ENCODE results near the gene ZBTB7C.

ZBTB7C gene

DNA sequence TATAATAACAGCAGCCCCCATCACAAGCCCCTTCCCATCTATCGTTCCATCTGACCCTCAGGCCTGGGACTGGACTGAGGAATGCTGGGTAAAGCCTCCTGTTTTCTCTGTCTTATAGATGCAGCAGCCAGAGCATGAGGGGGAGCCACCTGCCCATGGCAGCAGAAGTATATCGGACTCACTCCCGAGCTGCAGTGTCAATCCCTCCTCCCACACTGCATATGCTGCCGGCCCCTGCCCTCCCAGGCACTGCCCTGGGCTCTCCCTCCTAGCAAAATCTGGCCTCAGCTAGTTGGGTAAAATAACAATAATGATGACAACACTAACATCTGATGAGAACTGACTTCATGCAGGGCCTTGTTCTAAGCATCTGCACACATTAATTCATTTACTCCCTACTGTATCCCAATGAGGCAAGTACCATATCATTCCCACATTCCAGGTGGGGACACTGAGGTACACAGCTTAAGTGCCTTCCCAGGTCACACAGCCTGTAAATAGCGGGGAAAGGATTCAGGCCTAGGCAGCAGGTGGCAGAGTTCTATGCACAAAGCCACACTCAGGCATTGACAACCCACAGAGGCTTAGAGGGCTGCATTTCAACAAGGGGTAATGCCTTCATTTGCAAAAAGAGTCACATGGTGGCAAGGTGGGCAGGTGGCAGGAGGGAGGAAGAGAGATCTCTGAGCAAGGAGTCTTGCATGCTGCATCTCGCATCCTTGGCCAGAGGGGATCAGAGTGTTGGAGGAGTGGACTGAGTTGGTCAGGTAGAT, 190.0 kb downstream of the ZBTB7C start:
- DNase-seq, result no peak

DNA sequence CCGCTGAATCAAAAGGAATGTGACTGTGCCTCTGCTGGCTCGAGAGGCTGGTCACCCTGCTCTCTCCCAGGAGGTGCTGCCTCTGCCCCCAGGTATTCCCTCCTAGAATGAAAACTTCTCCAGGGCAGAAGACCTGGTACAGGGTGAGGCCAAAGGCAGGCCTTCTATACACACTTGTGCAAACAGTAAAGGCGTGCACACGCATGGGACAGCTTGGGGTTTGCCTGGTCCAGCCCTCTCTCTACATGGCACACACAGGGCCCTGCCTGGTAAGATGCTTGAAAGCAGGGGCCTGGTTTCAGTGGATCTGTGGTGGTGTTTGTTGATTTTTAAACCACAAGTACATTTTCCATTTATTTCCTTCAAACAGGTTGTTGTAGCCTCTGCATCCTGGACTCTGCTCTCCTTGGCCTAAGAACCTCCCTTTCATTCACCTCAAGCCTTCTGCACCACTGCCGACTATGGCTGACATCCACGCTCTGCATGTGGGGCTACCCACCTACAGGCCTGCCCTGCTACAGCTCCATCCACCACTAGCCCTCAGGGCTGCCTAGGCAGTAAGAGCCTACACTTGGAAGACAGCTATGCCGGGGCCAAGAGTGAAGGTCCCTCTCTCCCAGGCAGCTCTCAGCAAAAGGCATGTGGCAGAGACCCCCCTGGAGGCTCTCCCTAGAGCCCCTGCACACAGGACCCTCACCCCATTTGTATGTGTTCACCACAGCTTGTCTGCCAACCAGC, 190.7 kb downstream of the ZBTB7C start:
- no peak for DNase-seq

DNA sequence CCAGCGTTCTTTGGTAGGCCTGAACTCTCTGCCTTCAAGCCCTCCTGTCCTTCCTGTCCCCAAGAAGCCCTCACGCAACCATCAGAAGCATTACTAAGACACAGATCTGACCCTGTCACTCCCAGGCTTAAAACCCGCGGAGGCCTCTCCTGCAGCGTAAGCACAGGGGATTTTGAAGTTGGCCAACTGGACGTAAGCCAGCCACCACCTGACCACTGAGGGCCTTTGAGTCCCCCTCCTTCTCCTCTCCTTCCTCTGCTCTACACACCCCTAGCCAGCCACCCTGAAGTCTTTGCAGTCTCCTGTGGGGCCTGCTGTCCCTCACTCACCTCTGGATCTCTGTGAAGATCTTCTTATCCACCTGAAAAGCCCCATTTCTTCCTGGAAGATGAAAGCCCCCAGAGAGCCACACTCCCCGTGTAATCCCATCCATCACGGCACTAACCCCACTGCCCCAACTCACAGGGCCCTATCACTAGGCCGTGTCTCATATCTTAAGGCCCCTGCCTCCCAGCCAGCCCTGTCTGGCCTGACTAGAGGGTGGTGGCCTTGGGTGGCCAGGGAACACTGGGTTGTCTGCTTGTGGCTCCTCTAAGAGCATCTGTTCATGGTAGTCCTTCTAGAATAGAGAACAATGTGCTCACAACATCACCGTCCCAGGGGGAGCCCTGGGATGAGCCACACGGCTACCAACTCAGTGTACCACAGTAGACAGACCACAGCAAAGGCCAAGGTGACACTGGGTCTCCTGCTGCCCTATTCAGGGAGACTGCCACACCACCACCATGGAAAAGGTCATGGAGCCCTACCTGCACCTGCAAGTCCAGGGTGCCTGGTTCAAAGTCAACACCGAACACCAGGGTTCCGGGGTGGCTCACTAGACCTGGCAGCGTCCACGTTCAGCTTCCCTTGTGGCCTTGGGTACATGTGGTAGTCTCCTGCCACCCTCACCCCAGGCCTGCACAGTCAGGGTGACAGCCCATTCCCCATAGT, 191.6 kb downstream of the ZBTB7C start:
- DNase-seq, result no peak

DNA sequence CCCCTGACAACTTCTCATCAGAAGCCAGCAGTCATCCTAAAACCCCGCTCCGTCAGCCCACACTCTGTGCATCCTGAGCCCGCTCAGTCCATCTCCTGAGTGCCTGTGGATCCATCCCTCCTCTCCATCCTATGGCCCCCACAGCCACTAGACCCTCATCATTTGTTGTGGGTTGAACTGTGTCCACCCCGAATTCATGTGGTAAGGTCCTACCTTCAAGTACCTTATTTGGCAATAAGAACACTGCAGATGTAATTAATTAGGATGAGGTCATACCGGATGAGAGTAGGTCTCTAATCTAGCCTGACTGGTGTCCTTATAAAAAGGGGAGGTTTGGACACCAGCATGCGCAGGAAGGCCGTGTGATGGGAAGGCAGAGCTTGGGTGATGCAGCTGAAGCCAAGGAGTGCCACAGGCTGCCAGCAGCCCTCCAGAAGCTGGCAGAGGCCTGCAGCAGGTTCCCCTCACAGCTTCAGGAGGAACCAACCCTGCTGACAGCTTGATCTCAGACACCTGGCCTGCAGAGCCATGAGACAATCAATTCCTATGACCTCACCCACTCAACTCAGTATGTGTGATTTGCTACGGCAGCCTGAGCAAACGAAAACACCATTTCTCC, 192.4 kb downstream of the ZBTB7C start:
- peak in 1 of 51 donors; percentile 12 for DNase-seq

DNA sequence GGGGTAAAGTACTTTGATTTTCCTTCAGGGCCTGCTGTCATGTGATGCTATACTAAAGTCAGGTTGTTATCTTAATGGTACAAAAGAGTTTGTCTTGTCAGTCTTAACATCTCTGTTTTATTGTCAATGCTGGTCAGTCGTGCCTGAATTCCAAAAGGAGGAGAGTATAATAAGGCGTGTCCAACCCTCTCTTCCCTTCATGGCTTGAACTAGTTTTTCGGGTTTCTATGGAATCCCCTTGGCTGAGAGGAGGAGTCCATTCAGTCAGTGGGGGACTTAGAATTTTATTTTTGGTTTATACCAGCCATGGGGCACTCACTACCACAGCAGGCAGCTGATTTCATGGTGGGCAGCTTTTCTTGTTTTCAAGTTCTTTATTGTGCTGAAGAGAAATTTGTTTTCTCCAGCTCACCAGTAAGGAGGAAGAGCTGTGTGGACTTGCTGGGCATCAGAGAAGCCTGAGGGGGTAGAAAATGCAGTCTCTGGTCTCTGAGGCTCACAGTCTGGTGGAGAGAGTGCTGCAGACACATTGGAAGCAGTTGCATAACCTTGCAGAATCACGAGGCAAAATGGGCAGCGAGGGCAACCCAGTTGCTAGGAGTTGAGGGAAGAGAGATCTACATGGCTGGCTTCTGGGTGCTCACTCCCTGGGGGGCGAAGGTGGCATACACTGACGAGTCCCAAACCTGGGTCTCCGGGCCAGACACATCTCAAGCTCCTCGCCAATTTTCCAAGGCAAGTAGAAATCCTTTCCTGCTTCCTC, 193.1 kb downstream of the ZBTB7C start:
- DNase-seq, result peak in 10 of 51 donors; percentile 5 to 53 (median 17)

DNA sequence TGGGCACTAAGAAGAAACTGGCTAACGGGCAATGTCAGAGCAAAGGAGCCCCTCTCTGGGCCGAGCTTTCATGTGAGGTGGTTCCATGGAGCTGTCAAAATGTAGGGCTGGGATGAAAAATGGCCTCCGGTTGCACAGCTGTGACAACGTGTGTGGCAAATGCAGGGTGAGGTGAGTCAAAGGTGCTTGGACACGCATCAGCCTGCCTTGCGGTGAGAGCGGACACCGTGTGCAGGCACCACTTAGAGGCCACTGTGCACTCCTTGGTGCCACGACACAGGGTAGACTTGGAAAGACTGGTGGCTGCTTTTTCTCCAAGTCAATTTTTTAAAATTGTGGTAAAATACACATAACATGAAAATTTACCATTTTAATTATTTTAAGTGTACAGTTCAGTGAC, 195.4 kb downstream of the ZBTB7C start:
- no peak for DNase-seq

DNA sequence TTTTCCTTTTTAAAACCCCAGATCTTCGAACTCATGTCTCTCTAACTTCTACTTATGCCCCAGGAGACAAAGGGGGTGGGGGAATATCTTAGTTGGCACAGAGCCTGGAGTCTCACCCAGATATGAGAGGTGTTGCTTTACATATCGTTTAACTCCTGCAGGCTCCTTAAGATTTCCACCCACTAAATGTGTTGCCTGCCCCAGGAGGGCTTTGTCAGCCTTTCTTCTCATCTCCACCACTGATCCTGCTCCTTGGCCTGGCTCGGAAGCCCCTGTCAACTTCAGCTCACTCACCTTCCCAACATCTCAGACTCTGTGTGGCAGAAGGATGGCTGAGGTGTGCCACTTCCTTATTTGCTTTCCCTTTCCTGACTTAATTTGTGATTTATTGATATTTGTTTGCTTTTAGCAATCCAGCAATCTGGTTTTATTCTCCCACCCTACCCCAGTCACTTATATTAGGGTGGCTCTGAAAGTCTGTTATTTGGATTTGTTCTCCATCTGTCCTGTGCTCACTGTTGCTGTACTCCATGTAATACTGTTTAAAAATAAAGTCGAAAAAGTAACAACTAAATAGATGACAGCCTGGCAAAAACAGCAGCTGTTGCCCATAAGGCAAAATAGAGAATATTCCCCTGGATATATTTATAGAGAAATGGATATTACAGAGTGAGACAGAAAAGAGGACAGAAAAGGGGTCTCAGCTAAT, 200.6 kb downstream of the ZBTB7C start:
- DNase-seq, result no peak

DNA sequence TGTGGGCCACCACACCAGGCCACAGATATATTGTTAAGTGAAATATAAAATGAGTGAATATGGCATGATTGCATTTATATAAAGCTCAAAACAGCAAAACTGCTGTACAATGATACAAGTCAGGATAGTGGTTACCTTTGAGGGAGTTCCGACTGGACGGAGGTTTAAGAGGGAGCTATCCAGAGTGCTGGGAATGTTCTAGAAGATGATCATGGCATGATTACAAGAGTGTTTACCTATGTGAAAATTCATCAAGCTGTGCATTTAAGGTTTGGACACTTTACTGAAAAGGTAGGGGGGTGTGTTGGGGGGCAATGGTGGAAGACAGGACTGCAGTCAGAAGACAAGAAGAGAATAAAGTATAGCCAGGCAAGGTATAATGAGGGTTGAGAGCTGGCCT, 201.4 kb downstream of the ZBTB7C start:
- no peak for DNase-seq

DNA sequence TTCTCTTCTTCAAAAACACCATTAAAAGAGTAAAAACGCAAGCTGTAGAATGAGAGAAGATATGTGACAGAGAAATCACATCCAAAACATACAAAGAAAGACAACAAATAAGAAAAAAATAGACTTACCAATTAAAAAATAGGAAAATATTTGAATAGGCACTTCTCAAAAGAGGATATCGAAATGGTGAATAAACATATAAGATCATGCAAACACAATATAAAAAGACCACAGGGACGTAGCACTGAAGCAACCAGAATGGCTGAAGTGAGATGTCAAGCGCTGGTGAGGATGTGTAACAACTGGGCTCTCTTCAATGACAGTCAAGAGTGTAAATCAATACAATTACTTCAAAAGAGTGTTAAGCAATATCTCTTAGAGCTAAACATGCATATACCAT, 202.3 kb downstream of the ZBTB7C start:
- no peak for DNase-seq

DNA sequence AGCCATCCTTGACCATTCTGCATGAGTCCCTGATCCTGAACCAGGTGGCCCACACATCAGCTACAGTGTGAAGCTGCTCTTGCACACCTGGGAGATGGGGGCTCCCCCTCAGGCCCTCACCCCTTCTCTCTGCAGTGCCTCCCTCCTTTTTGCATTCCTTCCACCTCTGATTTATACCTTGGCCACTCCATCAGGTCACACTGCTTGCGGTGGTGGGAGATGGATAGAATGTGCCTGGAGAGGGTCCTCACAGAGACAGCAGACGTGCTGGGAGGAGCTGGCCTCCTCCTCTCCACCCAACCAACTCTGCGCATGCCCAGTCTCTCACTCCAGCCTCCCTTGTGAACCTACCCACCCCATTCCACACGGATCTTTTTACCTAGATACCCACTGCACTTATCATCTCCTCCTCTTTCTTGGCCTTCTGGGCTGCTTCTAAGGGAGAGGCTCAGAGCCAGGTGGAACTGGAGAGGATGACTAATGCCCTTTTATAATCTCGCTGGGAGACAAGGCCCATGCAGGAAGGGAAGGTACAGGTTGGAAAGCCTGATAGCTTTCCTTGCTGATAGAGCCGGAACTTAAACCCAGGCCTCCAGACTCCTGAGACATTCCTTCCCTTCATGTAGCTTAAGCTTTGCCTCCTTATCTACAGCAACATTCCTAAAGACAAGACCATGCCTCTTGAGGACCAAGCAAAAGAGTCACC, 205.1 kb downstream of the ZBTB7C start:
- DNase-seq, result no peak

DNA sequence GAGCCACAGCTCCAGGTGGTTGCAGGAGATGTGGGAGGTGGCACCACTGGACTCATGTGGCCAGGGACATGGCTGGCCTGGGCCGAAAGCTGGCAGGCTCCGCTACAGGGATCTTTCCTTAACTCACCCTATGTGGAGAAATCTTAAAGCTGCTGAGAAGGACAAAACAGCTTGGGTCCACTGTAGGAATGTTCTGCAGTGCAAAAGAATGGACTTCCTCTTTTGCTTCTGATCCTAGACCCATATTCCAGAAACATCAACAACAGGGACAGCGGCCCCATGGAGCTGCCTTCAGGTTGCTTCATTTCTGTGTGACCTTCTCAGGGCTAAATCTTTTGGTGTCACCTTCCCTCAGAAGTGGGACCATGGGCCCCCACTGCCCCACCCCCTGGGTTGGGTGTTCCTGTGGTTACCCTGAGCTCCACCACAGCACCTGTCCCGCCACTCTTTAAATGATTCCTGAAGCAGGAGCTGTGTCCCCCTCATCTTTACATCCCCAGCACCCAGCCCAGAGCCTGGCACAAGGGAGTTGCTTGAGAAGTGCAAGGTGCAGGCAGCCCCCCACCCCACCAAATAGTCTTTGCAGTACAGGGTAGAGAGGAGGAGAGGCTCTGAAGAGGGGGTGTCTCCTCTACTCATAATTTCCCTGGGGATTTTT, 205.8 kb downstream of the ZBTB7C start:
- DNase-seq, result no peak

DNA sequence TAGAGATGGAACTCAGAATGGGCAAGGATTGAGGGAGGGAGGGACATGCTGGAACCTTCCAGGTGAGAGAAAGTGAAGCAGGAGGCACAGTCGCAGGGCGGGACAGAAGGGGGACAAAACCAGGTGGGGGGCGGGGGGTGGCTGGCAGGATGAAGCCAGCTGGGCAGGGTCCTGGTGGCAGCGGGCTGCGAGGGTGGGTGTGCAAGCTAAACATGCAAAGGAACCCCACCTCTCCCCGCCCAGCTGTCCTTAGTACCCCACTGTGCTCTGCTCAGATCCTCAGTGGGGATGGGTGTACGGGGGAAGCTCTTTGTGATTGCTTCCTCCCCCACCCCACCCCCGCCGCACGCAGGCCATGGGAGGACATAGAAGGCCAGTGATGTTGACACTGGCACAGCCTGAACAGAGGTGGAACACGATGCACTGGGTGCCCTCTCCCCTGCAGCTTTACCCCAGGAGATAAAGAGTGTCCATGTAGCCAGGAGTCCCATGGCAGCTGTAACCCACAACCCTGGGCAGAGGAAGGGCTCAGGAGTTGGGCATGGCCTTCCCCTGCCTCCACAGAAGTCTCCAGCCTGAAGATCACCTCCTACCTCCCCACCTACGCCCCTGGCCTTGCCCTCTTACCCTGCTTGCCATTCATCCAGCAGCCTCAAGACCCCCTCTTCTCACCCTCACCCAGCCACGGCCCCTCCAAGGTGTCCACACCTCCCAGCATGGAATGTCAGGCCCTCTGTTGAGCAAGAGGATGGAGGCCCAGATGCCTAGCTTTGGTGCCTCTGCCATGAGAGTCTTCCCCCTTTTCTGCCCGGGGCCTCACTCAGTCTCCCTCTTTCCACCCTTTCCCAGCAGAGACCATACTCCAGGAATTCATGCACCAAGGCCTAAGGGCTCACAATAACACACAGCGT, 206.6 kb downstream of the ZBTB7C start:
- DNase-seq, result no peak

DNA sequence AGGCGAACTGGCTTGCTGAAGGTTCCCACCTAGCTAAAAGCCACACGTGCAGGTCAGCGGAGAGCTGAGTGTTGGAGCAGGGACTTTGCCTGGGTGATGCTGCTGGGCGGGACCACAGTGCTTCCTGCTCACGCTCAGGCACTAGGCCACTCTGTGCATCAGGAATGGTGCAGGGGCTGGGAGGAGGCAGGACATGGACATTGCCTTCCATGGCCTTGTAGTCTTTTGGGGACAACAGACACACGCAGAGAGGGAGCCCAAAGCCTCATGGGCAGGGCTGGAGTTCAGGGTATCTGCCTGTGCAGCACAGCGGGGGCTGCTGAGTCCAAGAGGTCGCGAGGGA, 207.2 kb downstream of the ZBTB7C start:
- no peak for DNase-seq

DNA sequence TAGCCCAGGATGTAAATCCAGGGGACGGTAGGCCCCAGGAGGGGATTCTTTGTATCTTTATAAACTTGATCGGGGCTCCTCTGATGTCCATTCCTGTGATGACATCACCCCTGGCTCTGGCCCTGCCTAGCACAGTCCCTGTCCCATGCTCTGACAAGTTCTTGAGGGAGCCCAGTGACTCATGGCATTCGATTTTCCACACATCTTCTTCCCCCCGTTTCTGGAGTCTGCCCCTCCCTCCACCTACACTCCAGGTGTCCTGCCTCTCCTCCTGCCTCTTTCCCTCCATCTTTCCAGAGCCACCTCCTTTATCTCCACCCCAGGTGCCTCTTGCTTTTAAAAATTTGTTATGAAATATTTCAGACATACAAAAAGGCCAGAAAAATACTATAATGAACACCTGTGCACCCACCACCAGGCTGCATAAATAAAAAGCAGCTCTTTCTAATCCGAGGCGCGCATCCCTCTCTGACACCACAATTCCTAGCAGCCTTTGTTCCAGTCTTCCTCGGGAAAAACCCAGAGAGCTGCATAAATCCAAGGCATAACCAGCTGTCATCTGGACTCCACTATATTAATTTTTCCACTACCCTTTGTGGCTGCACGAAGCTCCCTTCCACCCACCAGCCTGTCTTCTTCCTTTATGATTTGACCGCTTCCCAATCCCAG, 207.7 kb downstream of the ZBTB7C start:
- DNase-seq, result no peak

DNA sequence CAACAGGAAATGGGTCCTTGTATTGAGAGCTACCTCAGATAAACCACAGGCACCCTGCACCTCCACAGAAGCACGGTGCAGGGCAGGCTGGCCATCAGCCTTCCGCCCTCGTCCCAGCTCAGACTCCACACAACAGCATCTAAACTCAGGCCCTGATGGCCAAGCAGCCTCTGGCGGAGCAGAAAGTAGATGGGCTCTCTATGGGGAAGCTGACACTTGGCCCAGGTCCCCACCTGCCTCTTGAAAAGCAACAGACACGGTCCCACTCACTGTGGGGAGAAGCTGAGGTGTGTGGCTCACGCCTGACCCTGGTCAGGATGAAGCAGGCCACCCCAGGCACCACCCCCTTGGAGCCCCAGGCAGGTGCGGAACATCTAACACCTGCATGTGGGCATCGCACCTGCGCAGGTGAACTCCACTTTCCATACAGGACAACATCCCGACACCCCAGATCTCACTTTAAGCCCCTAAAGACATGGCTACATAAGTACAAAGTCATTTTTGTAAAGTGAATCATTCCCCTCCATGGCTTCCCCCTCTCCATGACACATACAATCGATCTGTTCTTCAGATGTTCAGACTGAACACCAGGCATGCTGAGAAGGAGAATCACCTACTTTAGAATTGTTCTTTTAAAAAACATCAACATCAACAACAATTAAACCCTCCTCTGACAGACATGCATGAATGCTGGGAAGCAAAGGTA, 208.4 kb downstream of the ZBTB7C start:
- DNase-seq, result no peak

DNA sequence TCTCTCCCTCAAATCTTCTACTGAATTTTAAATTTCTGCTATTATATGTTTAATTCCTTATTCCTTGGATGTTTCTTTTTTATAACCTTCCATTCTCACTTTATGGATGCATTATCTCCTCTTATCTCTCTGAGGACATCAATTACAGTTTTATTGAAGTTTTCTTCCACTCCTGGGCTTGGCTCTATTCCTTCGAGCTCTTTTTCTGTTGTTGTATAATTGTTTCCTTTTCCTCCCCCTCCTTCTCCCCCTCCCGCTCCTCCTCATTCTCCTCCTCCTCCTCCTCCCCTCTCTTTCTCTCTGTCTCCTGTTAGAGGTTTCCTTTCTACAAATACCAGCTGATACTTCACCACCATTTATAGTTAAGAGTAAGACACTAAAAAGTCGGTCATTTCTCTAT, 209.8 kb downstream of the ZBTB7C start:
- no peak for DNase-seq

DNA sequence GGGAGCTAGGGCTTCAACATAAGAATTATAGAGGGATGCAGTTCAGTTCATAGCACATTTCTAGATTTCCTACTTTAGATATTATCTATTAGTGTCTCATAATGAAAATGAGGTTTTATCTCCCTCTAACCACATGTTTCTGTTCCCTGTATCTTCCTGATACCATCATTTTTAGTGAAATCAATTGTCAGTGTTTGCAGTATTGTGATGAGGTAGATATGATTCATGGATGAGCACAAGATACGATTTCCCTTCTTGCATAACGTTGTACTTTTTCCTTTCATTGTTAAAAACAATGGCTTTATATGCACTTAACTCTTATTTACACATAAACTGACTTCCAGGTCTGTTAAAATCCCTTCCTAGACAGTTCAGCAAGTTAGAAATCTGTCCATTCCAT, 211.4 kb downstream of the ZBTB7C start:
- DNase-seq, result no peak
